ENCODE measurements around the gene TRAF3IP1.

DNA sequence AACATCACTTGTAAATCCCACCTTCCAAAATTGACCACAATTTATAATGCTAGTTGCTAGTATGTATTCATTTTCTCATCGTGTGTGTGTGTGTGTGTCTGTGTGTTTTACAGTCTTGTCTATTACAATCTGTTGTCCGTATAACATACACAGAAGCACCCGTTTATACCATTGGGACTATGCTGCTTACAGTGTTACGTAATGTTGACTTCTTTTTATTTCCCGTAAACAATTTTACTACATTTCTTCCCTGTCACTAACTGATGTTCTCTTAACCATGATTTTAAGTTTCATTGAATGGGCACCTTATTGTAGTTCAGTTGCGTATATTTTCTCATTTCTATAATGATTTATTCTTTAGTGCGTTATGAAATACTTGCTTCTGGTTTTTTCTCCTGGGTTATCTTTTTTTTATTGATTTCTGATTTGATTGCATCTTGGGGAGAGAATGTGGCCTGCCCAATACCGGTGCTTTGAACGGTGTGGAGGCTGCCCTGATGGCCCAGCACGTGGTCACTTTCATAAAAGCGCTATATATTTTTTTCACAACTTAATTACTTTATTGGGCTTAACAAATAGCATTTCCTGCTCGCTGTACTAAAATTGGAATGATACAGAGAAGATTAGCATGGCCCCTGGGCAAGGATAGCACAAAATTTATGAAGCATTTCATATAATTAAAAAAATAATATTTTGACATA, 91.9 kb downstream of the TRAF3IP1 start:
- TF ChIP-seq, protein P1, sequence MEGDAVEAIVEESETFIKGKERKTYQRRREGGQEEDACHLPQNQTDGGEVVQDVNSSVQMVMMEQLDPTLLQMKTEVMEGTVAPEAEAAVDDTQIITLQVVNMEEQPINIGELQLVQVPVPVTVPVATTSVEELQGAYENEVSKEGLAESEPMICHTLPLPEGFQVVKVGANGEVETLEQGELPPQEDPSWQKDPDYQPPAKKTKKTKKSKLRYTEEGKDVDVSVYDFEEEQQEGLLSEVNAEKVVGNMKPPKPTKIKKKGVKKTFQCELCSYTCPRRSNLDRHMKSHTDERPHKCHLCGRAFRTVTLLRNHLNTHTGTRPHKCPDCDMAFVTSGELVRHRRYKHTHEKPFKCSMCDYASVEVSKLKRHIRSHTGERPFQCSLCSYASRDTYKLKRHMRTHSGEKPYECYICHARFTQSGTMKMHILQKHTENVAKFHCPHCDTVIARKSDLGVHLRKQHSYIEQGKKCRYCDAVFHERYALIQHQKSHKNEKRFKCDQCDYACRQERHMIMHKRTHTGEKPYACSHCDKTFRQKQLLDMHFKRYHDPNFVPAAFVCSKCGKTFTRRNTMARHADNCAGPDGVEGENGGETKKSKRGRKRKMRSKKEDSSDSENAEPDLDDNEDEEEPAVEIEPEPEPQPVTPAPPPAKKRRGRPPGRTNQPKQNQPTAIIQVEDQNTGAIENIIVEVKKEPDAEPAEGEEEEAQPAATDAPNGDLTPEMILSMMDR (IDR thresholded peaks at IDR 0.05), result no peak
- TF ChIP-seq POLR2A (IDR thresholded peaks at IDR 0.05) (no peak), EP300 (IDR thresholded peaks at IDR 0.05) (no peak)
